A549 (cell line): ENCODE results near the gene ZSWIM5.

ENCODE experiments used
- CHD2 ChIP-seq: fragments of 150-350 bp; IDR thresholded peaks from 2 replicates; pipeline ENCODE4 v1.6.1; 2014; ENCODE audit warnings: low read length; ENCODE audit not compliant: partially characterized antibody
- EHMT2 ChIP-seq: fragments of 200-600 bp; sonication (generic); IDR thresholded peaks from 2 replicates; pipeline ENCODE4 v1.6.1; 2016; ENCODE audit warnings: antibody characterized with exemption, low read depth, mild to moderate bottlenecking, moderate library complexity
- HDAC2 ChIP-seq: fragments of 200-600 bp; sonication (generic); IDR thresholded peaks from 2 replicates; pipeline ENCODE4 v1.6.1; 2016
- JUNB ChIP-seq: fragments of >200 bp; sonication (Bioruptor Twin); formaldehyde crosslinking; IDR thresholded peaks from 2 replicates; pipeline ENCODE4 v1.6.1; 2016
- NFE2L2 ChIP-seq: fragments of 150-350 bp; conservative IDR thresholded peaks from 2 replicates; pipeline ENCODE4 v1.6.1; 2014; ENCODE audit warnings: low read length
- NR3C1 ChIP-seq: fragments of >200 bp; sonication (Bioruptor Twin); formaldehyde crosslinking; IDR thresholded peaks from 3 replicates; pipeline ENCODE4 v1.6.1; 2017
- POLR2A ChIP-seq: IDR thresholded peaks from 2 replicates; pipeline ENCODE4 v1.6.1; 2012; ENCODE audit warnings: mild to moderate bottlenecking, low read length
- RAD21 ChIP-seq, 2 experiments: fragments of >200 bp in 1 of 2; sonication (Bioruptor Twin) in 1 of 2; formaldehyde crosslinking in 1 of 2; IDR thresholded peaks in 1 of 2; conservative IDR thresholded peaks in 1 of 2; 2 replicates in 1 of 2; 3 replicates in 1 of 2; pipeline ENCODE4 v1.6.1; 2012 to 2018; ENCODE audit warnings: inconsistent platforms in 1 of 2
- RNF2 ChIP-seq: fragments of 200-600 bp; sonication (generic); IDR thresholded peaks from 2 replicates; pipeline ENCODE4 v1.6.1; 2016; ENCODE audit warnings: low read depth, mild to moderate bottlenecking, antibody characterized with exemption, moderate library complexity, borderline replicate concordance
- TF ChIP-seq, protein P1 (sequence below): fragments of >200 bp; sonication (Bioruptor Twin); formaldehyde crosslinking; IDR thresholded peaks from 3 replicates; pipeline ENCODE4 v1.5.1; 2016
- TF ChIP-seq, protein P2 (sequence below): IDR thresholded peaks from 2 replicates; pipeline ENCODE4 v1.6.1; 2012

DNA sequence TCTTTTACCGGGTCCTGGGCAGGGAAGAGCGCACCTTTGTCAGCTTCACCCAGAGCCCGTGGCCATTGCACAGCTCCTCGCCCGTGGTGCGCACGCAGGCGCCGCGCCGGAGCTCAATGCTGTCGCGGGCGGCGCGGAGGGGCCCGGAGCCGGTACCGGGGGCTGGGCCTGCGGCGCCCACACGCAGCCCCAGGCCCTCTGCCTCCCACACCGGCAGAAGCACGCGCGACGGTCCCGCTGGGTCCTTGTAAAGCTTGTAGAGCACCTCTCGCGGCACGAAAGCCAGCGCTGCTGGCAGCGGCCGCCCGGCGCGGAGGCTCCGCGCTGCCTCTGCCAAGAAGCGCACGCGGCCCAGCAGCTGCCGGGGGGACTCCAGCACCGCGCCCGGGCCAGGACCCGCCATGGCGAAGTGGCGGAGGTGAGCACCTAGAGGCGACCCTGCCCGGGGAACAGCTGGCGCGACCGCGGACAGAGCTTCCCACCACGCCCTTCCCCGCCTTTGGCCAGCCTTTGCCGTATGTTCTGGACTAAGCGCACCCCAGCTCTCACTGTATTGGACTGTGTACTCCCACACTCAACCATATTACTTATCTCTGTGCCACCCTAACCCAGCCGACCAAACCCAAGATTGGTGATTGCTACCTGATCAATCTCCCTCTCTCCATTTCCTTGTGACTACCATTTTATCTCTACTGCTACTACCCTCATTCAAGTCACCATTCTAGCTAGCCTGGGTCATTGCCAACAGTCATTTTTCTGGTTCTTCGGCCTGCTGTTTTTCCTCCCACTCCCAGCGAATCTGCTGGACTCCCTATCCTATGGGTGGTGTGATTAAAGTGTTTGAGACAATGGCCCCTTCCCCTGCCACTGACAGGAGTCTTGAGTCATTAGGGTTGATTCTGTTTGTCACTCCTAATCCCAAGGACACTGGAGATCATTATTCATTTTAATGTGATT, 195.3 kb downstream of the ZSWIM5 start, which contains the start of gene HECTD3:
- TF ChIP-seq, protein P1, sequence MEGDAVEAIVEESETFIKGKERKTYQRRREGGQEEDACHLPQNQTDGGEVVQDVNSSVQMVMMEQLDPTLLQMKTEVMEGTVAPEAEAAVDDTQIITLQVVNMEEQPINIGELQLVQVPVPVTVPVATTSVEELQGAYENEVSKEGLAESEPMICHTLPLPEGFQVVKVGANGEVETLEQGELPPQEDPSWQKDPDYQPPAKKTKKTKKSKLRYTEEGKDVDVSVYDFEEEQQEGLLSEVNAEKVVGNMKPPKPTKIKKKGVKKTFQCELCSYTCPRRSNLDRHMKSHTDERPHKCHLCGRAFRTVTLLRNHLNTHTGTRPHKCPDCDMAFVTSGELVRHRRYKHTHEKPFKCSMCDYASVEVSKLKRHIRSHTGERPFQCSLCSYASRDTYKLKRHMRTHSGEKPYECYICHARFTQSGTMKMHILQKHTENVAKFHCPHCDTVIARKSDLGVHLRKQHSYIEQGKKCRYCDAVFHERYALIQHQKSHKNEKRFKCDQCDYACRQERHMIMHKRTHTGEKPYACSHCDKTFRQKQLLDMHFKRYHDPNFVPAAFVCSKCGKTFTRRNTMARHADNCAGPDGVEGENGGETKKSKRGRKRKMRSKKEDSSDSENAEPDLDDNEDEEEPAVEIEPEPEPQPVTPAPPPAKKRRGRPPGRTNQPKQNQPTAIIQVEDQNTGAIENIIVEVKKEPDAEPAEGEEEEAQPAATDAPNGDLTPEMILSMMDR, result no peak
- no peak for TF ChIP-seq NR3C1
- TF ChIP-seq EHMT2, result no peak
- TF ChIP-seq JUNB, result no peak
- peak; percentile 51 for TF ChIP-seq POLR2A
- TF ChIP-seq HDAC2, result no peak
- no peak for TF ChIP-seq RAD21 (conservative IDR thresholded peaks at IDR 0.05 in 1 of 2, IDR thresholded peaks at IDR 0.05 in 1 of 2)
- TF ChIP-seq, protein P2, sequence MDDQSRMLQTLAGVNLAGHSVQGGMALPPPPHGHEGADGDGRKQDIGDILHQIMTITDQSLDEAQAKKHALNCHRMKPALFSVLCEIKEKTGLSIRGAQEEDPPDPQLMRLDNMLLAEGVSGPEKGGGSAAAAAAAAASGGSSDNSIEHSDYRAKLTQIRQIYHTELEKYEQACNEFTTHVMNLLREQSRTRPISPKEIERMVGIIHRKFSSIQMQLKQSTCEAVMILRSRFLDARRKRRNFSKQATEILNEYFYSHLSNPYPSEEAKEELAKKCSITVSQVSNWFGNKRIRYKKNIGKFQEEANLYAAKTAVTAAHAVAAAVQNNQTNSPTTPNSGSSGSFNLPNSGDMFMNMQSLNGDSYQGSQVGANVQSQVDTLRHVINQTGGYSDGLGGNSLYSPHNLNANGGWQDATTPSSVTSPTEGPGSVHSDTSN, result no peak
- no peak for TF ChIP-seq RNF2
- no peak for TF ChIP-seq CHD2
- TF ChIP-seq NFE2L2, result no peak
